SK-N-SH treated with all-trans-retinoic acid at 6 μM for 48 hours (cell line): ENCODE results near the gene HTR4.

Experiments
- ARNTL ChIP-seq: fragments of 450-650 bp; formaldehyde crosslinking; IDR thresholded peaks from 2 replicates; pipeline ENCODE4 v1.5.0; 2020; ENCODE audit warnings: low read depth, mild to moderate bottlenecking, moderate library complexity, borderline replicate concordance
- BACH2 ChIP-seq: fragments of 250-450 bp; sonication (Bioruptor Pico); IDR thresholded peaks from 2 replicates; pipeline ENCODE4 v1.9.0; 2021; ENCODE audit warnings: mild to moderate bottlenecking, borderline replicate concordance
- CREB5 ChIP-seq: fragments of 250-450 bp; sonication (Bioruptor Pico); IDR thresholded peaks from 2 replicates; pipeline ENCODE4 v1.5.1; 2020; ENCODE audit warnings: low read depth, mild to moderate bottlenecking, moderate library complexity
- CSDC2 ChIP-seq: fragments of 250-450 bp; sonication (Bioruptor Pico); IDR thresholded peaks from 2 replicates; pipeline ENCODE4 v1.5.0; 2020; ENCODE audit warnings: mild to moderate bottlenecking, moderate library complexity
- ESRRG ChIP-seq: fragments of 250-450 bp; sonication (Bioruptor Pico); IDR thresholded peaks from 2 replicates; pipeline ENCODE4 v1.6.1; 2021; ENCODE audit warnings: mild to moderate bottlenecking
- OSR1 ChIP-seq: fragments of 250-450 bp; sonication (Bioruptor Pico); IDR thresholded peaks from 2 replicates; pipeline ENCODE4 v1.8.0; 2022; ENCODE audit warnings: moderate library complexity, mild to moderate bottlenecking, inconsistent platforms
- PATZ1 ChIP-seq: fragments of 250-450 bp; sonication (Bioruptor Pico); IDR thresholded peaks from 2 replicates; pipeline ENCODE4 v1.8.0; 2020; ENCODE audit warnings: mild to moderate bottlenecking, moderate library complexity, borderline replicate concordance
- SNAI2 ChIP-seq: fragments of 250-450 bp; sonication (Bioruptor Pico); IDR thresholded peaks from 2 replicates; pipeline ENCODE4 v1.5.0; 2020; ENCODE audit warnings: mild to moderate bottlenecking, moderate library complexity
- TCF4 ChIP-seq: fragments of 250-450 bp; sonication (Bioruptor Pico); IDR thresholded peaks from 2 replicates; pipeline ENCODE4 v1.8.0; 2021; ENCODE audit warnings: mild to moderate bottlenecking, moderate library complexity, borderline replicate concordance
- TSHZ2 ChIP-seq: fragments of 250-450 bp; sonication (Bioruptor Pico); IDR thresholded peaks from 2 replicates; pipeline ENCODE4 v1.5.0; 2020; ENCODE audit warnings: mild to moderate bottlenecking, moderate library complexity
- ZFP30 ChIP-seq: fragments of 450-650 bp; formaldehyde crosslinking; IDR thresholded peaks from 2 replicates; pipeline ENCODE4 v1.5.0; 2022; ENCODE audit warnings: mild to moderate bottlenecking, moderate library complexity
- ZNF565 ChIP-seq: fragments of 450-650 bp; formaldehyde crosslinking; conservative IDR thresholded peaks from 2 replicates; pipeline ENCODE4 v1.5.0; 2020; ENCODE audit warnings: low read depth, mild to moderate bottlenecking, moderate library complexity
- ZNF70 ChIP-seq: fragments of 450-650 bp; formaldehyde crosslinking; IDR thresholded peaks from 2 replicates; pipeline ENCODE4 v1.5.0; 2020; ENCODE audit warnings: mild to moderate bottlenecking, moderate library complexity
- ZNF8 ChIP-seq: fragments of 450-650 bp; formaldehyde crosslinking; IDR thresholded peaks from 2 replicates; pipeline ENCODE4 v1.5.0; 2020; ENCODE audit warnings: mild to moderate bottlenecking, moderate library complexity

- TF ChIP-seq OSR1 (CRISPR knock-in tag) (no peak), ARNTL (no peak), PATZ1 (CRISPR knock-in tag) (no peak), BACH2 (CRISPR knock-in tag) (no peak), CSDC2 (CRISPR knock-in tag) (no peak), CREB5 (CRISPR knock-in tag) (no peak), ZFP30 (CRISPR knock-in tag) (no peak), TSHZ2 (CRISPR knock-in tag) (no peak), ESRRG (CRISPR knock-in tag) (no peak), ZNF565 (CRISPR knock-in tag) (no peak), ZNF8 (CRISPR knock-in tag) (no peak), SNAI2 (CRISPR knock-in tag) (no peak), TCF4 (CRISPR knock-in tag) (no peak), ZNF70 (CRISPR knock-in tag) (no peak)
Measured at GRCh38 chr5:148465381-148466235, 188.7 kb downstream of the HTR4 start.
